Fibroblast of skin of right biceps (primary cell): ENCODE results near the gene CNNM4.

Source experiments
- DNase-seq: peaks from one replicate; pipeline ENCODE4 v3.0.0-alpha.2; 2013

CNNM4 gene

DNA sequence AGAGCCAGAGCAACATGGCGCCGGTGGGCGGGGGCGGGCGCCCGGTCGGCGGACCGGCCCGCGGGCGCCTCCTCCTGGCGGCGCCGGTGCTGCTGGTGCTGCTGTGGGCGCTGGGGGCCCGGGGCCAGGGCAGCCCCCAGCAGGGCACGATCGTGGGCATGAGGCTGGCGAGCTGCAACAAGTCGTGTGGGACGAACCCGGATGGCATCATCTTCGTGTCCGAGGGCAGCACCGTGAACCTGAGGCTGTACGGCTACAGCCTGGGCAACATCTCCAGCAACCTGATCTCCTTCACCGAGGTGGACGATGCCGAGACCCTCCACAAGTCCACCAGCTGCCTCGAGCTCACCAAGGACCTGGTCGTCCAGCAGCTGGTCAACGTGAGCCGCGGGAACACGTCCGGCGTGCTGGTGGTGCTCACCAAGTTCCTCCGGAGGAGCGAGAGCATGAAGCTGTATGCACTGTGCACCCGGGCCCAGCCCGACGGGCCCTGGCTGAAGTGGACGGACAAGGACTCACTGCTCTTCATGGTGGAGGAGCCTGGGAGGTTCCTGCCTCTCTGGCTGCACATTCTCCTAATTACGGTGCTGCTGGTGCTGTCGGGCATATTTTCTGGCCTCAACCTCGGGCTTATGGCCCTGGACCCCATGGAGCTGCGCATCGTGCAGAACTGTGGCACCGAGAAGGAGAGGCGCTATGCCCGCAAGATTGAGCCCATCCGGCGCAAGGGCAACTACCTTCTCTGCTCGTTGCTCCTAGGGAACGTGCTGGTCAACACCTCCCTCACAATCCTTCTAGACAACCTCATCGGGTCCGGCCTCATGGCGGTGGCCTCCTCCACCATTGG lies 507 bp downstream of the CNNM4 start:
- DNase-seq: no peak

DNA sequence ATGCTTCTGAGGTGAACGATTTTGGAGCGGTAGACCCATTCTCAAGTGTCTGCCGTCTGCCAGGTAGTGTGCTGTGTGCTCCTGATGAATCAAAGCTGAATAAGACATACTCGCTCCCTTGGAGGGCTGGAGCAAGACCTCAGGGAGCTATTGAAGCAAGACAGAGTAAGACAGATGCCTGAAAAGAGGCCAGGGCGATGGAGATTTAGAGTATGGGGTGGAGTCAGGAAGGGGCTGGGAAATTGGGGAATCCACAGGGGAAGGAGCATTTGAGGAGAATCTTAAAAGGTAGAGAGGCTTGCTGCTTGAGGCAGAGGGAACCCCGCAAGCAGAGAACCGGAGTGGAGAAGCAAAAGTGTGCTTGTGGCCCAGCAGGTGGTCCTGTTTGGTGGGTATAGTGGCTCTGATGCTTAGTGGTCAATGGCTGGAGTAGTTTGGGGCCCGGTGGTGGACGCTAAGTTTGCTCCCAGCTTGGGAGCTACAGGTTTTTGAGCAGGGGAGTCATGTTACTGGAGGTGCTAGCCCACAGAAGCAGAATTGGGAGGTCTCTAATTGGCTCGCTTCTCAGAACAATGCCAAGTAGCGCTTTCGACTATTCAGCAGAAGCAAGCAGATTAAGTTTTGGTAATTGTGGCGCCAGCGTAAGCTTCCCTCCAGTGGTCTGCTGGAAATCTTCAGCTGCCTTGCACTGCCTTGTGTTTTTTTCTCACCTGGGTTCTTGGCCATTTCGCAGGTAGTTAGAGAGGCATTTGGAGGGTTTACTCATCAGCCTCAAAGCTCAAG lies 2.0 kb downstream of the CNNM4 start:
- no peak for DNase-seq

DNA sequence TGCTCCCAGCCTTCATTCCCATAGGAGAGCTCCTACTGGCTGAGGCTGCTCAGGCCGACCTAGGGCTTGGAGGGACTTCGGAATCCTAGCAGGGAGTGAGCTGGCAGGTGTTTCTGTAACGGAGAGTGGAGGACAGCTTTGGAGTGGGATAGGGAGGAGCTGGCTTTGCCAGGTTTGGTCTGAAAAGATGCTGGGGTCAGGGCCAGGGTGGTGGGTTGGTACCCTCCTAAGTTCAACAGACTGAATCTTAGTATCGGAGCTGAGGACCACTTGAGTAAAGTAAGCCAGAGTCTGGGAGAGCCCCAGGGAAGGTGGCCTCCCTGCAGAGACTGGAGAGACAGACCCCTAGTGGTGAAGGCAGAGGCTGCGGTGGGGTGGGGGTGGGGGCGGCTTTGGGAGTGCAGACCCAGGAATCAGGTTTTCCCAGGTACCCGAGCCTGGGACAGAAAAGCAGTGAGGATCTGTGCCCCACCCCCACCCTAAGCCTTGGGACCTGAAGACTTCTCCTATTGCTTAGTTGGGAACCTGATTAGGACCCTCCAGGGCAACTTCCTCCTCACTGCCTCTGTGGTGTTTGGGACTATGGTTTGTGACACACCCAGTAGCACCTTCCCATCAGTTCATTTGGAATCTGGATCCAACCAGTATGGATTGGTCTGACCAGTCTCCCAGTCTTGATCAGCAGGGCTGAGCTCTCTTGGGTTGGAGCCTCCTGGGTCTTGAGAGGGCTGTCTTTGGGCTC lies 3.0 kb downstream of the CNNM4 start:
- no peak for DNase-seq

GRCh38 chr2:96764253-96764637 lies 3.5 kb downstream of the CNNM4 start:
- no peak for DNase-seq

GRCh38 chr2:96767135-96767871 lies 6.6 kb downstream of the CNNM4 start:
- DNase-seq: no peak

- no peak for DNase-seq
Measured at GRCh38 chr2:96768083-96768561, 7.4 kb downstream of the CNNM4 start.

- no peak for DNase-seq
Measured at GRCh38 chr2:96769814-96770213, 9.1 kb downstream of the CNNM4 start.

DNA sequence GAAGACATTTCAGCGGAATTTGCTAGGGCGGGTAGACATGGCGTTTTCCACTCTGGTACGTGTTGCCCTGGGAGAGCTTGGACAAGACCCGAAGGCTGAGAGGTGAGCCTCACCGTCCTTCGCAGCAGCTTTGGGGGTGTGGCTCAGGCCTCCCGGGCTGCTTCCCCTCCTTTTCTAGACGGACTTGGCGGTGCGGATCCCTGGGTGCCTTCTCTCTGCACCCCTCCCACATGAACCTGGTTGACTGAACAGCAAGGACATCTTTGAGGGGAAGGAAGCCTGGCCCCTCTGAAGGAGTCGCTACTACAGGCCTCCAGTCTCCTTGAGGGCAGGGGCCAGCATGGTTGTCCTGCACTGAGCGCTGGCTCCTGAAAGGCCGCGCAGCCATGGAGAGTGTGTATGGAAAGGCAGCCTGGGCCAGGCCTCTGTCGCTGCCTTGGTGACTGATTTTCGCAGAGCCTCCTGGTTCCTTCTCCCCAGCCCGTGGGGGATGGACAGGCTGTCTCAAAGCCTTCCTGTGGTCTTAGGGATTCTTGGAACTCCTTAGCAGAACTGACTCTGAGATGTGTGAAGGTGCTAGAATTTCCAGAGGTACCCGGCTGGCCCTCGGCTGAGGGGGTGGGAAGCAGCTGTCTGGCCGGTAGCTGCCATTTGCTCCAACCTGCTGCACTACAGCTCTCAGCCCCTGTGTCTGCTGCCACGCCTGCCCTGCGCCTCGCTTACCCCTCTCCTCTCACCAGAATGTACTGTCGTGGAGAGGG lies 9.9 kb downstream of the CNNM4 start:
- no peak for DNase-seq

- DNase-seq: no peak
Measured at GRCh38 chr2:96771796-96772618, 11.3 kb downstream of the CNNM4 start.

- no peak for DNase-seq
Measured at GRCh38 chr2:96772903-96773671, 12.4 kb downstream of the CNNM4 start.

GRCh38 chr2:96773922-96774321 lies 13.2 kb downstream of the CNNM4 start:
- no peak for DNase-seq

GRCh38 chr2:96775160-96775559 lies 14.5 kb downstream of the CNNM4 start:
- DNase-seq: no peak

- no peak for DNase-seq
Measured at GRCh38 chr2:96783388-96783787, 22.7 kb downstream of the CNNM4 start.

- DNase-seq: no peak
Measured at GRCh38 chr2:96787411-96787810, 26.7 kb downstream of the CNNM4 start.

- DNase-seq: no peak
Measured at GRCh38 chr2:96788442-96789244, 27.9 kb downstream of the CNNM4 start.

DNA sequence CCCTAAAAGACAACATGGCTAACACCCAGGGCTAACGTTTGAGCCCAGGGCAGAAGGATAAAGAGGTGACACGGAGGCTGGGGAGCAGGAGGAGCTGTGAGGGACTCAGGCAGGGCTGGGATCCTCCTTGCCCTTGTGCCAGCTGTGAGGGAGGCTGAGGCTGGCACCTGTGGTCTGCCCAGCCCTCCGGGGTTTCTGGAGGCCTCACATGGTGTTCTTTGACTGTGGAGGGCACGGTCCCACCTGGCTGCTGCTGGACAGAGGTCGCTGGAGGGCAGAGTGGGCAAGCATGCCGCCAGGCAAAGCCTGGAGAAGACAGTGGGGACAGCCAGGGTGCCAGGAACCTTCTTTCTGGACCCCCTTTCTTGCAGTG lies 28.5 kb downstream of the CNNM4 start:
- no peak for DNase-seq

- DNase-seq: no peak
Measured at GRCh38 chr2:96792772-96793749, 32.4 kb downstream of the CNNM4 start.

- no peak for DNase-seq
Measured at GRCh38 chr2:96795076-96795475, 34.4 kb downstream of the CNNM4 start.
